GM23248 (cell line): Measurements from ENCODE around the gene IFT81.

Experiments
- EZH2 ChIP-seq: fragments of 200-600 bp; sonication (generic); IDR thresholded peaks from 2 replicates; pipeline ENCODE4 v1.6.1; 2018; ENCODE audit warnings: antibody characterized with exemption, mild to moderate bottlenecking; ENCODE audit not compliant: insufficient read depth, poor library complexity, severe bottlenecking
- EZH2phosphoT487 ChIP-seq: fragments of 200-600 bp; sonication (generic); IDR thresholded peaks from 2 replicates; pipeline ENCODE4 v1.6.1; 2018; ENCODE audit warnings: antibody characterized with exemption, moderate library complexity, mild to moderate bottlenecking, low read depth; ENCODE audit not compliant: insufficient read depth

- TF ChIP-seq EZH2 (no peak), EZH2phosphoT487 (no peak)
Observed at GRCh38 chr12:110109837-110110535, 14.2 kb upstream of the IFT81 start.
